ENCODE results near the gene MEGF11.

DNA sequence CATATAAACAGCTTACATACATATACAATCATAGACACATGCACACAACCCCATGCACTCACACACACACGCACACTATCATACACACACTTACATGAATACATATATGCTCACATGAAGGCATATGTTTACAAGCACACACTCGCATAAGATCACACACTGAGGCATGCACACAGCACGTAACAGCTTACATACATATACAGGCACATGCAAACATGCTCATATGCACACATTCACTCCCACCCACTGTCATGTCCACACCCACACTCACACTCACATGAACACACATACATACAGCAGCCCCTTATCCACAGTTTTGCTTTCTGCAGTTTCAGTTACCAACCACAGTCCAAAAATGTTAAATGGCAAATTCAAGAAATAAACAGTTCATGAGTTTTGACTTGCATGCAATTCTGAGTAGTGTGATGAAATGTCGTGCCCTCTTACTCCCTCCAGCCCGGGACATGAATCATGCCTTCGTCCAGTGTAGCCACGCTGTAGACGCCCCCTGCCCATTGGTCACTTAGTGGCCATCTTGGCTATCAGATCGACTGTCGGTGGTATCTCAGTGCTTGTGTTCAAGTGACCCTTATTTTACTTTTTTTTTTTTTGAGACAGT, 27.8 kb downstream of the MEGF11 start:
- TF ChIP-seq CTCF (IDR thresholded peaks at IDR 0.05 in 8 of 11, conservative IDR thresholded peaks at IDR 0.05 in 3 of 11), result no peak
- no peak for TF ChIP-seq POLR2AphosphoS5 (IDR thresholded peaks at IDR 0.05)
- TF ChIP-seq POLR2A (IDR thresholded peaks at IDR 0.05), result no peak
